Measurements from ENCODE around the gene TECRL. TPM values are rescaled to one million over a fixed set of nuclear protein-coding genes. Genes with fewer than 3 reads are reported as not detected.

The TECRL gene
- total RNA-seq, 2 experiments from 2014 or later, result not detected

- DNase-seq (no peak), ATAC-seq (no peak)
- no peaks in the 10 kb centered on the region for H3K4me1 Mint-ChIP-seq
- H3K27ac Mint-ChIP-seq, result no peak overlapping the region
- peaks cover 4% of the 10 kb centered on the region for H3K9me3 Mint-ChIP-seq (ENCODE audit: low read depth)
- no peaks in the 10 kb centered on the region for H3K36me3 Mint-ChIP-seq
- no peaks in the 10 kb centered on the region for H3K27me3 Mint-ChIP-seq
- CTCF ChIA-PET, result no interaction called here
- no peak overlapping the region for H3K4me3 Mint-ChIP-seq
Observed at GRCh38 chr4:64266669-64267068, 142.6 kb downstream of the TECRL start.

- CTCF ChIA-PET, result no interaction called here
- Mint-ChIP-seq H3K36me3 (no peaks in the 10 kb centered on the region), H3K9me3 (ENCODE audit: low read depth) (peaks cover 4% of the 10 kb centered on the region), H3K27ac (no peak overlapping the region), H3K27me3 (no peaks in the 10 kb centered on the region), H3K4me1 (no peaks in the 10 kb centered on the region), H3K4me3 (no peak overlapping the region)
- ATAC-seq (no peak), DNase-seq (no peak)
Observed at GRCh38 chr4:64266263-64266662, 143.0 kb downstream of the TECRL start.

GRCh38 chr4:64251781-64252180 is 157.5 kb downstream of the TECRL start:
- ATAC-seq, result no peak
- CTCF ChIA-PET, result no interaction called here
- H3K9me3 Mint-ChIP-seq (ENCODE audit: low read depth), result peaks cover 3% of the 10 kb centered on the region

GRCh38 chr4:64250488-64250887 is 158.8 kb downstream of the TECRL start:
- H3K27me3 Mint-ChIP-seq, result no peaks in the 10 kb centered on the region
- DNase-seq (no peak), ATAC-seq (no peak)
- CTCF ChIA-PET, result no interaction called here
- H3K4me3 Mint-ChIP-seq, result no peak overlapping the region
- no peaks in the 10 kb centered on the region for H3K36me3 Mint-ChIP-seq
- no peaks in the 10 kb centered on the region for H3K4me1 Mint-ChIP-seq
- H3K27ac Mint-ChIP-seq, result no peak overlapping the region
- peaks cover 3% of the 10 kb centered on the region for H3K9me3 Mint-ChIP-seq (ENCODE audit: low read depth)

More at GRCh38 chr4:64251781-64252180, 157.5 kb downstream of the TECRL start:
- Mint-ChIP-seq H3K4me1 (no peaks in the 10 kb centered on the region), H3K27me3 (no peaks in the 10 kb centered on the region), H3K4me3 (no peak overlapping the region), H3K36me3 (no peaks in the 10 kb centered on the region), H3K27ac (no peak overlapping the region)
- no peak for DNase-seq

GRCh38 chr4:64250061-64250460 is 159.2 kb downstream of the TECRL start:
- no peak for DNase-seq
- Mint-ChIP-seq H3K4me3 (no peak overlapping the region), H3K36me3 (no peaks in the 10 kb centered on the region), H3K27me3 (no peaks in the 10 kb centered on the region), H3K9me3 (ENCODE audit: low read depth) (peaks cover 3% of the 10 kb centered on the region), H3K4me1 (no peaks in the 10 kb centered on the region), H3K27ac (no peak overlapping the region)
- ATAC-seq, result no peak
- CTCF ChIA-PET, result no interaction called here

- no peak for ATAC-seq
Observed at GRCh38 chr4:64248186-64248585, 161.1 kb downstream of the TECRL start.

GRCh38 chr4:64230709-64231310 is 178.4 kb downstream of the TECRL start:
- CTCF ChIA-PET, result no interaction called here
- Mint-ChIP-seq H3K4me1 (no peaks in the 10 kb centered on the region), H3K27me3 (no peaks in the 10 kb centered on the region), H3K9me3 (ENCODE audit: low read depth) (peaks cover 23% of the 10 kb centered on the region), H3K36me3 (no peaks in the 10 kb centered on the region), H3K27ac (no peak overlapping the region), H3K4me3 (no peak overlapping the region)
- DNase-seq (no peak), ATAC-seq (no peak)

More at GRCh38 chr4:64248186-64248585, 161.1 kb downstream of the TECRL start:
- CTCF ChIA-PET, result no interaction called here
- H3K4me1 Mint-ChIP-seq, result no peaks in the 10 kb centered on the region
- H3K27me3 Mint-ChIP-seq, result no peaks in the 10 kb centered on the region
- H3K27ac Mint-ChIP-seq, result no peak overlapping the region
- H3K9me3 Mint-ChIP-seq (ENCODE audit: low read depth), result peaks cover 3% of the 10 kb centered on the region
- no peak overlapping the region for H3K4me3 Mint-ChIP-seq
- no peaks in the 10 kb centered on the region for H3K36me3 Mint-ChIP-seq
- DNase-seq, result no peak
